SU-DHL-6 (cell line): ENCODE data around the gene CEP19.
A peak's percentile ranks its signal among the peaks of the same experiment; 100 is the strongest.

Experiments
- H2AFZ ChIP-seq: fragments of 200-600 bp; sonication (generic); 2 replicates; pipeline ENCODE4 v1.6.1; 2014; ENCODE audit warnings: low read depth, mild to moderate bottlenecking, moderate library complexity, mixed read lengths, antibody characterized with exemption, low read length; ENCODE audit not compliant: severe bottlenecking
- H3F3A ChIP-seq: fragments of 200-600 bp; shearing (Covaris generic); 2 replicates; pipeline ENCODE4 v1.6.0; 2016; ENCODE audit warnings: antibody characterized with exemption, mild to moderate bottlenecking; ENCODE audit not compliant: insufficient read depth
- H3K27ac ChIP-seq: fragments of 200-600 bp; sonication (generic); 2 replicates; pipeline ENCODE4 v1.5.1; 2016; ENCODE audit warnings: low read depth, mild to moderate bottlenecking, low read length, moderate library complexity, mixed read lengths
- H3K27me3 ChIP-seq: fragments of 200-600 bp; sonication (generic), shearing (Covaris generic); 2 replicates; pipeline ENCODE4 v1.6.0; 2014; ENCODE audit warnings: mild to moderate bottlenecking, low read length
- H3K36me3 ChIP-seq: fragments of 200-600 bp; sonication (generic); 2 replicates; pipeline ENCODE4 v1.6.1; 2014; ENCODE audit warnings: mild to moderate bottlenecking, low read length, mixed read lengths
- H3K4me2 ChIP-seq: fragments of 300-600, 200-600 bp; shearing (Covaris generic), sonication (generic); 2 replicates; pipeline ENCODE4 v1.6.0; 2014; ENCODE audit warnings: low read length, low read depth, mild to moderate bottlenecking; ENCODE audit not compliant: poor library complexity, severe bottlenecking
- H3K4me3 ChIP-seq: fragments of 200-600 bp; sonication (generic); 2 replicates; pipeline ENCODE4 v1.5.1; 2014; ENCODE audit warnings: antibody characterized with exemption, low read length, mild to moderate bottlenecking, mixed read lengths; ENCODE audit not compliant: insufficient read depth, poor library complexity, severe bottlenecking
- H3K79me2 ChIP-seq: fragments of 200-600 bp; sonication (generic); 2 replicates; pipeline ENCODE4 v1.6.1; 2014; ENCODE audit warnings: mild to moderate bottlenecking, low read length, moderate library complexity; ENCODE audit not compliant: insufficient read depth
- H3K9ac ChIP-seq: fragments of 200-600 bp; sonication (generic); 2 replicates; pipeline ENCODE4 v1.7.0; 2014; ENCODE audit warnings: mild to moderate bottlenecking, low read length
- H3K9me2 ChIP-seq: fragments of 200-600 bp; sonication (generic); replicated peaks from 2 replicates; pipeline ENCODE4 v1.6.1; 2014; ENCODE audit warnings: low read length; ENCODE audit not compliant: insufficient read depth
- H3K9me3 ChIP-seq: fragments of 200-600 bp; sonication (generic); 2 replicates; pipeline ENCODE4 v1.6.1; 2014; ENCODE audit warnings: low read length, mixed read lengths; ENCODE audit not compliant: insufficient read depth
- H4K20me1 ChIP-seq: fragments of 200-600 bp; sonication (generic); 2 replicates; pipeline ENCODE4 v1.6.1; 2014; ENCODE audit warnings: low read depth, mild to moderate bottlenecking, antibody characterized with exemption, low read length, moderate library complexity, mixed read lengths
- CTCF ChIP-seq: fragments of 200-600 bp; sonication (generic); IDR thresholded peaks from one replicate; pipeline ENCODE4 v1.5.1; 2017; ENCODE audit warnings: antibody characterized with exemption, mild to moderate bottlenecking, low read length, moderate library complexity; ENCODE audit not compliant: insufficient read depth, poor library complexity, severe bottlenecking
- EZH2phosphoT487 ChIP-seq: fragments of 200-600 bp; sonication (generic), shearing (Covaris generic); conservative IDR thresholded peaks from 2 replicates; pipeline ENCODE4 v1.6.1; 2018; ENCODE audit warnings: mild to moderate bottlenecking, antibody characterized with exemption, low read length, moderate library complexity, mixed read lengths

The CEP19 gene

GRCh38 chr3:196688349-196688748 is 23.7 kb downstream of the CEP19 start:
- Histone ChIP-seq H3K79me2 (no peaks in the 10 kb centered on the region), H2AFZ (no peak overlapping the region), H3K9me3 (no peaks in the 10 kb centered on the region), H3K36me3 (no peaks in the 10 kb centered on the region), H3K9me2 (no peaks in the 10 kb centered on the region), H3K9ac (no peak overlapping the region), H4K20me1 (no peaks in the 10 kb centered on the region), H3K27me3 (no peaks in the 10 kb centered on the region), H3F3A (no peaks in the 10 kb centered on the region), H3K27ac (no peak overlapping the region), H3K4me2 (no peak overlapping the region), H3K4me3 (no peak overlapping the region)
- TF ChIP-seq CTCF = no peak
- TF ChIP-seq EZH2phosphoT487 = no peak

- no peak overlapping the region for H3K4me3 ChIP-seq
- H3K4me2 ChIP-seq = no peak overlapping the region
- H4K20me1 ChIP-seq = no peaks in the 10 kb centered on the region
- no peak for TF ChIP-seq EZH2phosphoT487
- no peak for TF ChIP-seq CTCF
- no peak overlapping the region for H2AFZ ChIP-seq
- H3K9me3 ChIP-seq = no peaks in the 10 kb centered on the region
- H3F3A ChIP-seq = no peaks in the 10 kb centered on the region
- H3K9ac ChIP-seq = no peak overlapping the region
- no peak overlapping the region for H3K27ac ChIP-seq
- H3K36me3 ChIP-seq = no peaks in the 10 kb centered on the region
- H3K9me2 ChIP-seq = no peaks in the 10 kb centered on the region
- H3K27me3 ChIP-seq = no peaks in the 10 kb centered on the region
- H3K79me2 ChIP-seq = no peaks in the 10 kb centered on the region
Observed at GRCh38 chr3:196686436-196686835, 25.6 kb downstream of the CEP19 start.

- no peaks in the 10 kb centered on the region for H3F3A ChIP-seq
- H3K27me3 ChIP-seq = no peaks in the 10 kb centered on the region
- H3K36me3 ChIP-seq = no peaks in the 10 kb centered on the region
- H3K9ac ChIP-seq = no peak overlapping the region; the same call in 1 of the 2 replicates
- H3K27ac ChIP-seq = no peak overlapping the region
- H4K20me1 ChIP-seq = no peaks in the 10 kb centered on the region
- TF ChIP-seq EZH2phosphoT487 (no peak), CTCF (peak; percentile 52)
- H3K79me2 ChIP-seq = no peaks in the 10 kb centered on the region
- H3K9me2 ChIP-seq = no peaks in the 10 kb centered on the region
- H3K9me3 ChIP-seq = no peaks in the 10 kb centered on the region
- H2AFZ ChIP-seq = no peak overlapping the region
- H3K4me2 ChIP-seq = peak overlapping the region; percentile 50
- no peak overlapping the region for H3K4me3 ChIP-seq
Observed at GRCh38 chr3:196684548-196685407, 27.3 kb downstream of the CEP19 start.
